ENCODE results near the gene MRPL21.

GRCh38 chr11:68911731-68912130, 8.1 kb upstream of the MRPL21 start:
- TF ChIP-seq, protein P1, sequence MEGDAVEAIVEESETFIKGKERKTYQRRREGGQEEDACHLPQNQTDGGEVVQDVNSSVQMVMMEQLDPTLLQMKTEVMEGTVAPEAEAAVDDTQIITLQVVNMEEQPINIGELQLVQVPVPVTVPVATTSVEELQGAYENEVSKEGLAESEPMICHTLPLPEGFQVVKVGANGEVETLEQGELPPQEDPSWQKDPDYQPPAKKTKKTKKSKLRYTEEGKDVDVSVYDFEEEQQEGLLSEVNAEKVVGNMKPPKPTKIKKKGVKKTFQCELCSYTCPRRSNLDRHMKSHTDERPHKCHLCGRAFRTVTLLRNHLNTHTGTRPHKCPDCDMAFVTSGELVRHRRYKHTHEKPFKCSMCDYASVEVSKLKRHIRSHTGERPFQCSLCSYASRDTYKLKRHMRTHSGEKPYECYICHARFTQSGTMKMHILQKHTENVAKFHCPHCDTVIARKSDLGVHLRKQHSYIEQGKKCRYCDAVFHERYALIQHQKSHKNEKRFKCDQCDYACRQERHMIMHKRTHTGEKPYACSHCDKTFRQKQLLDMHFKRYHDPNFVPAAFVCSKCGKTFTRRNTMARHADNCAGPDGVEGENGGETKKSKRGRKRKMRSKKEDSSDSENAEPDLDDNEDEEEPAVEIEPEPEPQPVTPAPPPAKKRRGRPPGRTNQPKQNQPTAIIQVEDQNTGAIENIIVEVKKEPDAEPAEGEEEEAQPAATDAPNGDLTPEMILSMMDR (IDR thresholded peaks at IDR 0.05; ENCODE audit: control extremely low read depth in 1 of 3, insufficient read depth in 1 of 3, low read depth in 1 of 3, low read length in 3 of 3) = no peak
- TF ChIP-seq POLR2A (IDR thresholded peaks at IDR 0.05; ENCODE audit: control extremely low read depth in 1 of 2, low read depth in 2 of 2, low read length in 2 of 2) (no peak), ASH2L (IDR thresholded peaks at IDR 0.05; ENCODE audit: low read length) (no peak), SIN3A (conservative IDR thresholded peaks at IDR 0.05 in 1 of 2, IDR thresholded peaks at IDR 0.05 in 1 of 2; ENCODE audit: low read depth in 1 of 2, low read length in 2 of 2) (no peak), EP300 (IDR thresholded peaks at IDR 0.05; ENCODE audit: borderline replicate concordance in 1 of 2, low read depth in 2 of 2, low read length in 2 of 2) (no peak), JUN (IDR thresholded peaks at IDR 0.05; ENCODE audit: low read depth, low read length) (no peak), KDM1A (IDR thresholded peaks at IDR 0.05; ENCODE audit: borderline replicate concordance, low read length) (no peak), RFX5 (IDR thresholded peaks at IDR 0.05; ENCODE audit: borderline replicate concordance, low read depth, low read length) (no peak), TAF1 (IDR thresholded peaks at IDR 0.05; ENCODE audit: low read depth, low read length) (no peak), BCL11A (IDR thresholded peaks at IDR 0.05; ENCODE audit: low read depth in 2 of 2, low read length in 2 of 2) (no peak), CEBPB (IDR thresholded peaks at IDR 0.05; ENCODE audit: low read depth, low read length) (no peak)
